ENCODE data around the gene VAPA. TPM values are rescaled to one million over a fixed set of nuclear protein-coding genes. Genes with fewer than 3 reads are reported as not detected.

VAPA gene
- total RNA-seq, 1 donor from 2014 or later: 169 TPM

DNA sequence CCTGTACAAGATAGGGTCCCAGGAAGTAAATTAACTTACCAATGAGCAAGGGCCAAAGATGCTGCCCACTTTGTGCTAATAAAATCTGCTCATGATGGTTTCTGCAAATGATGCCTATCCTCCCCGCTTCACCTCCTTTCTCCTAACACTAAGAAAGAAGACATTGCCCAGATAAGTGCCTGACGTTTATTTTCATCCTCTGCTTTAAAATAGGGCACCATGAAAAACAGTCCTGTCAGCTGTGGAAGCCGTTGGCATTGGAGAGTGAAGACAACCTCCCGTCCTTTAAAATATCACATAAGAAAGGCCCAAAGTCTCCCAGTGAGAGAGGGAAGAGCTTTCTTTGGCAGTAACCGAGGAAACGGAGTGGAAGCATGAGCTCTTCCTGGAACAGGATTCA, 29.7 kb upstream of the VAPA start:
- H3K27me3 ChIP-seq (ENCODE audit: control insufficient read depth, insufficient read depth, low read length): no peaks in the 10 kb centered on the region

DNA sequence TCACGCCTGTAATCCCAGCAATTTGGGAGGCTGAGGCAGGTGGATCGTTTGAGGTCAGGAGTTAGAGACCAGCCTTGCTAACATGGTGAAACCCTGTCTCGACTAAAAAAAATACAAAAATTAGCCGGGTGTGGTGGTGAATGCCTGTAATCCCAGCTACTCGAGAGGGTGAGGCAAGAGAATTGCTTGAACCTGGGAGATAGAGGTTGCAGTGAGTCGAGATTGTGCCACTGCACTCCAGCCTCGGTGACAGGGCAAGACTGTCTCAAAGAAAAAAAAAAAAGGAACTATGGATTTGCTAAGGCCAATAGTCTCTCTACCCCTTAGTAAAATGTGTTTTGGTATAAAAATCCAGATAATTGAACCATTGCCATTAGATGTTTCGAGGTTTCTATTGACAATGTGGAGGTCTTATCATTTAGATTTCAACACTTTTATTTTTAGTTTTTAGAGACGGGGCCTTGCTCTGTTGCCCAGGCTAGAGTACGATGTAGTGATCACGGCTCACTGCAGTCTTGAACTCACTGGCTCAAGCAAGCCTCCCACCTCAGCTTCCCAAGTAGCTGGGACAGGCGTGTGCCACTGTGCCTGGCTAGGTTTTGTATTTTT, 29.2 kb upstream of the VAPA start:
- DNase-seq (ENCODE audit: low read depth): no peak
- H3K27me3 ChIP-seq (ENCODE audit: control insufficient read depth, insufficient read depth, low read length): no peaks in the 10 kb centered on the region
- TF ChIP-seq, protein P1, sequence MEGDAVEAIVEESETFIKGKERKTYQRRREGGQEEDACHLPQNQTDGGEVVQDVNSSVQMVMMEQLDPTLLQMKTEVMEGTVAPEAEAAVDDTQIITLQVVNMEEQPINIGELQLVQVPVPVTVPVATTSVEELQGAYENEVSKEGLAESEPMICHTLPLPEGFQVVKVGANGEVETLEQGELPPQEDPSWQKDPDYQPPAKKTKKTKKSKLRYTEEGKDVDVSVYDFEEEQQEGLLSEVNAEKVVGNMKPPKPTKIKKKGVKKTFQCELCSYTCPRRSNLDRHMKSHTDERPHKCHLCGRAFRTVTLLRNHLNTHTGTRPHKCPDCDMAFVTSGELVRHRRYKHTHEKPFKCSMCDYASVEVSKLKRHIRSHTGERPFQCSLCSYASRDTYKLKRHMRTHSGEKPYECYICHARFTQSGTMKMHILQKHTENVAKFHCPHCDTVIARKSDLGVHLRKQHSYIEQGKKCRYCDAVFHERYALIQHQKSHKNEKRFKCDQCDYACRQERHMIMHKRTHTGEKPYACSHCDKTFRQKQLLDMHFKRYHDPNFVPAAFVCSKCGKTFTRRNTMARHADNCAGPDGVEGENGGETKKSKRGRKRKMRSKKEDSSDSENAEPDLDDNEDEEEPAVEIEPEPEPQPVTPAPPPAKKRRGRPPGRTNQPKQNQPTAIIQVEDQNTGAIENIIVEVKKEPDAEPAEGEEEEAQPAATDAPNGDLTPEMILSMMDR (IDR thresholded peaks at IDR 0.05; ENCODE audit: insufficient read depth, low read length, poor library complexity, severe bottlenecking): no peak

More for the DNA sequence above, 29.7 kb upstream of the VAPA start:
- TF ChIP-seq, protein P1 (IDR thresholded peaks at IDR 0.05; ENCODE audit: insufficient read depth, low read length, poor library complexity, severe bottlenecking): no peak
- Histone ChIP-seq H3K4me3 (ENCODE audit: low read depth, low read length) (no peak overlapping the region), H3K36me3 (ENCODE audit: control insufficient read depth, insufficient read depth, low read length) (no peaks in the 10 kb centered on the region)
- DNase-seq (ENCODE audit: low read depth): no peak

DNA sequence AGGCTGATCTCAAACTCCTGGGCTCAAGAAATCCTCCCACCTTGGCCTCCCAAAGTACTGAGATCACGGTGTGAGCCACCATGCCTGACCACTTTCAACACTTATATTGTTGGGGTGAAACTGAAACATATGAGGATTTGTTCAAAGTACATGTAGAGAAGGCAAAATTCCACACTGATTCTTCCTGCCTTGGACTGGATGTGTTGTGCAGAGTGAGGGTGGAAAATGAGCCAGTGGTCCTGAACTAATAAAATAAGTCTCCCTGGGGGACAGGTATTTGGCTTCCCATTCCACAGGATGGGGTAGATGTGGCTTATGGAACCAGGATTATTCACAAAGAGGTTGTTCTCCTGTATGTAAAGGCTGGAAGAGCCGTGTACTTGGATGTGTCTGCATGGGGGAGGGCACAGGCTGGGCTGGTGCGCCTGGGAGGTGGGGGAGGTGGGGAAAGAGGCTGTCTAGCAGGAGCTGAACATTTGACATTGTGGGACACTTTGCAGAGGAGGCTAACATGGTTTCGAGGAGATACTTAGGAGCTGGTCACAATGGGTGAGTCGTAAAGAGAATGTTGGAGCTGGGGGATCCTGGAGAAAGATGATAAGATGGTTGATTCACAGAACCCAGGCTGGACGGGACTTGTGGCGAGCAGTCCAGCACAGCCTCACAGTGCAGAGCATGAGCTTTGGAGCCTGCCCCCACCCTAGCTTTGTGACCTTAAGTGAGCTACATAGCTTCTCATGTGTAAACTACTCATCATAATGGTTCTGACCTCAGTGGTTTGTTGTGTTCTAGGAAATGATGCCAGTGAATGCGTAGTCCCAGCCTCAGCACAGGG, 28.4 kb upstream of the VAPA start, which contains the start of gene TXNDC2:
Gene TXNDC2, plus strand, starts transcription at position 804 of the 835 bp plus-strand sequence. CDS start 708 bp downstream, outside the sequence.
- TF ChIP-seq, protein P1 (IDR thresholded peaks at IDR 0.05; ENCODE audit: insufficient read depth, low read length, poor library complexity, severe bottlenecking): no peak
- Histone ChIP-seq H3K4me3 (ENCODE audit: low read depth, low read length) (no peak within 1 kb of the TSS), H3K27me3 (ENCODE audit: control insufficient read depth, insufficient read depth, low read length) (no peaks in the 10 kb centered on the region), H3K36me3 (ENCODE audit: control insufficient read depth, insufficient read depth, low read length) (no peaks in the 10 kb centered on the region)
- DNase-seq (ENCODE audit: low read depth): no peak

More for the DNA sequence above, 29.2 kb upstream of the VAPA start:
- no peak overlapping the region for H3K4me3 ChIP-seq (ENCODE audit: low read depth, low read length)
- no peaks in the 10 kb centered on the region for H3K36me3 ChIP-seq (ENCODE audit: control insufficient read depth, insufficient read depth, low read length)

DNA sequence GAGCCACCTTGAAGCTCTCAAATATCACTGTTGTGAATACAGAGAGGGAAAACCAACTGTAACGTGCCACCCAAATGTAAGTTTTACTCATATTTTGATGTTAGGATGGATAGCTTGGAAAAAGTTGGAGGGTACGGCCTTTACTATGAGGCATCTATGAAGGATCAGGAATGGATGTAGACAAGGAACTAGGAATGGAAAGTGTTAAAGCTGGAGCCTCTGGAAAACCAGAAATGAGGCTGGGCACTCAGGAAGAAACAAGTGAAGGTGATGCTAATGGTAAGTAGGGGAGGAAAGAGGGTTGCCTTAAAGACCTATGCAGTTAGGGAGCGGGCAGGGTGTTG, 27.8 kb upstream of the VAPA start:
- no peaks in the 10 kb centered on the region for H3K27me3 ChIP-seq (ENCODE audit: control insufficient read depth, insufficient read depth, low read length)
- TF ChIP-seq, protein P1 (IDR thresholded peaks at IDR 0.05; ENCODE audit: insufficient read depth, low read length, poor library complexity, severe bottlenecking): no peak
- H3K4me3 ChIP-seq (ENCODE audit: low read depth, low read length): no peak overlapping the region
- no peaks in the 10 kb centered on the region for H3K36me3 ChIP-seq (ENCODE audit: control insufficient read depth, insufficient read depth, low read length)
- no peak for DNase-seq (ENCODE audit: low read depth)

DNA sequence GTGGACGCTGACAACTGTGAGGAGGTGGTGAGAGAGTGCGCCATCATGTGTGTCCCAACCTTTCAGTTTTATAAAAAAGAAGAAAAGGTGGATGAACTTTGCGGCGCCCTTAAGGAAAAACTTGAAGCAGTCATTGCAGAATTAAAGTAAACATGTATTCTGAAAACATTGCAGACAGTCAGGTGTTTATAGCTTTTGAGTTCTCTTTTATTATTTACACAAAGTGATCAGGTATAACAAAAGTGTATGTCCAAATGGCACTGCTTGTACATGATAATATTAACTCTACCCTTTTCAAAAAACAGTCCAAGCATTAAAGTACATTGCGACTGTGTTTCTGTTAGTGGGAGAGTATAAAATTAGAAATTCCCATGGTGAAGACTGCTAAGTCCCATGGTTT, 25.8 kb upstream of the VAPA start:
- Histone ChIP-seq H3K4me3 (ENCODE audit: low read depth, low read length) (no peak overlapping the region), H3K36me3 (ENCODE audit: control insufficient read depth, insufficient read depth, low read length) (no peaks in the 10 kb centered on the region), H3K27me3 (ENCODE audit: control insufficient read depth, insufficient read depth, low read length) (no peaks in the 10 kb centered on the region)
- no peak for DNase-seq (ENCODE audit: low read depth)
- TF ChIP-seq, protein P1 (IDR thresholded peaks at IDR 0.05; ENCODE audit: insufficient read depth, low read length, poor library complexity, severe bottlenecking): no peak
